GM19043 (cell line): ENCODE results near the gene L1CAM.

Source experiments
- ATAC-seq: cut with Tn5 transposase; IDR thresholded peaks from one replicate; pipeline ENCODE4 v1.9.1; 2021; ENCODE audit warnings: low read depth; ENCODE audit not compliant: unreplicated experiment

The L1CAM gene

GRCh38 chrX:153866302-153867019 lies 19.5 kb downstream of the L1CAM start:
- ATAC-seq: no peak

GRCh38 chrX:153865685-153866084 lies 20.3 kb downstream of the L1CAM start:
- no peak for ATAC-seq

GRCh38 chrX:153865321-153865580 lies 20.7 kb downstream of the L1CAM start:
- ATAC-seq: no peak

- no peak for ATAC-seq
These were observed 21.2 kb downstream of the L1CAM start for GRCh38 chrX:153864561-153865320.

GRCh38 chrX:153864101-153864500 lies 21.9 kb downstream of the L1CAM start:
- no peak for ATAC-seq

GRCh38 chrX:153863251-153863991 lies 22.6 kb downstream of the L1CAM start:
- ATAC-seq: no peak

GRCh38 chrX:153862369-153863250 lies 23.4 kb downstream of the L1CAM start:
- ATAC-seq: no peak

GRCh38 chrX:153861733-153862310 lies 24.2 kb downstream of the L1CAM start:
- ATAC-seq: no peak

GRCh38 chrX:153861151-153861550 lies 24.8 kb downstream of the L1CAM start:
- ATAC-seq: no peak

GRCh38 chrX:153857348-153857903 lies 28.5 kb downstream of the L1CAM start:
- ATAC-seq: no peak

GRCh38 chrX:153854702-153855101 lies 31.3 kb downstream of the L1CAM start:
- no peak for ATAC-seq

- no peak for ATAC-seq
These were observed 32.1 kb downstream of the L1CAM start for GRCh38 chrX:153853902-153854267.

- ATAC-seq: no peak
These were observed 32.6 kb downstream of the L1CAM start for GRCh38 chrX:153853180-153853901.

- ATAC-seq: no peak
These were observed 34.0 kb downstream of the L1CAM start for GRCh38 chrX:153851981-153852380.

GRCh38 chrX:153848325-153848724 lies 37.6 kb downstream of the L1CAM start:
- ATAC-seq: no peak

- ATAC-seq: no peak
These were observed 40.1 kb downstream of the L1CAM start for GRCh38 chrX:153845842-153846241.

GRCh38 chrX:153845195-153845594 lies 40.8 kb downstream of the L1CAM start:
- no peak for ATAC-seq

- no peak for ATAC-seq
These were observed 41.4 kb downstream of the L1CAM start for GRCh38 chrX:153844509-153845082.

- no peak for ATAC-seq
These were observed 49.1 kb downstream of the L1CAM start for GRCh38 chrX:153836921-153837320.
